Measurements from ENCODE around the gene HYLS1. TPM values are rescaled to one million over a fixed set of nuclear protein-coding genes. Genes with fewer than 3 reads are reported as not detected.

The HYLS1 gene
- total RNA-seq, 4 donors from 2014 or later: 0.94 to 8.6 (median 3.5) TPM

DNA sequence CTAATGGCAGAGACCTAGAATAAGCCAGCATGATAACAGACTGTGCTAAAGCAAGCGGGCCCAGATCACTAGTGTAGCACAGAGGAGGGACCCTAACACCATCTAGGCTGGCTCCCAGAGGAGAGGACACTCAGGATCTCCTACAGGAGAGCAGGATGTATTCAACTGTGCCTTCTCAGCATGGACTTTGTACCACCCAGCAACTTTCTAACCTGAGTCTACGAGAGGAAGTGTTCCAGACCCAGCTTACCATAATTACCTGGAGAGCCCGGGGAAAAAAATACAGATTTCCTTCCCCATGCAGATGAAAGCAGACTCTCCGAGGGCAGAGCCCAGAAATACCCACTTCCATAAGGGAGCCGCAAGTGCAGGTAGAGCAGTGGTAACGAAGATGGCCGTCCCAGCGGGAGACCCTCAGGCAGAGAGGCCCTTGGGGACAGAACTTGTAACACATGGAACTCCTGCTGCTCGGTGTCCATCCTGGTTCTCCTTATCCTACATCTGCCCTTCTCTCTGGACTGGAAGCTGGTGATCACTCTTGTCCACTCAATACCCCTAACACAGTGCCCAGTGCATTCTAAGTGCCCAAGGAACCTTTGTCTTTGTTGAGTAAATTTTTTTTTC is 37.0 kb downstream of the HYLS1 start:
- TF ChIP-seq, protein P1, sequence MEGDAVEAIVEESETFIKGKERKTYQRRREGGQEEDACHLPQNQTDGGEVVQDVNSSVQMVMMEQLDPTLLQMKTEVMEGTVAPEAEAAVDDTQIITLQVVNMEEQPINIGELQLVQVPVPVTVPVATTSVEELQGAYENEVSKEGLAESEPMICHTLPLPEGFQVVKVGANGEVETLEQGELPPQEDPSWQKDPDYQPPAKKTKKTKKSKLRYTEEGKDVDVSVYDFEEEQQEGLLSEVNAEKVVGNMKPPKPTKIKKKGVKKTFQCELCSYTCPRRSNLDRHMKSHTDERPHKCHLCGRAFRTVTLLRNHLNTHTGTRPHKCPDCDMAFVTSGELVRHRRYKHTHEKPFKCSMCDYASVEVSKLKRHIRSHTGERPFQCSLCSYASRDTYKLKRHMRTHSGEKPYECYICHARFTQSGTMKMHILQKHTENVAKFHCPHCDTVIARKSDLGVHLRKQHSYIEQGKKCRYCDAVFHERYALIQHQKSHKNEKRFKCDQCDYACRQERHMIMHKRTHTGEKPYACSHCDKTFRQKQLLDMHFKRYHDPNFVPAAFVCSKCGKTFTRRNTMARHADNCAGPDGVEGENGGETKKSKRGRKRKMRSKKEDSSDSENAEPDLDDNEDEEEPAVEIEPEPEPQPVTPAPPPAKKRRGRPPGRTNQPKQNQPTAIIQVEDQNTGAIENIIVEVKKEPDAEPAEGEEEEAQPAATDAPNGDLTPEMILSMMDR (IDR thresholded peaks at IDR 0.05; ENCODE audit: low read depth): no peak

DNA sequence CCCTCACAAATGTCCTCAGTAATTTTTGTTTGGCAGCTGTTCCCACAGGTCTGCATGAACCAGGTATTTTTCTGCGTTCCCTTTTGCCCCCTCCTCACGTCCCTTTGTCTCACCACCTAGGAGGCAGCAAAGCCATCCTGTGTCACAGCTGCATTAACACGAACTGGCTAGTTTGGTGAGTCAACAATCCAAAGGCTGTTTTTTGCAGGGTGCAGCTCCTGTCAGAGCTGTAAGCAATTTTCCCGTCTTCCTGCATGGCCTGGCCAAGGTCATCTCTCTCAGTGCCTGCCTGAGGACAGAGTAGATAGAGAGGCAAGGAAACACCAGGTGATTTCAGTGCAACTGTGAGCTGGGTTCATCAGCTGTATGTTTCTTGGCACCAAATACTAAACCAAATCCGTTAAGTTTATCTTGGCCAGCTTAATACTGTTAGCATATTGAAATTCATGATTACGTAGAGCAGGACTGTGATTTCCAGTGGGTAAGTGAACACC is 37.8 kb downstream of the HYLS1 start:
- TF ChIP-seq, protein P1 (IDR thresholded peaks at IDR 0.05; ENCODE audit: low read depth): no peak

GRCh38 chr11:125925804-125926203 is 38.3 kb downstream of the HYLS1 start:
- TF ChIP-seq, protein P1 (IDR thresholded peaks at IDR 0.05; ENCODE audit: low read depth): no peak

- TF ChIP-seq, protein P1 (IDR thresholded peaks at IDR 0.05; ENCODE audit: low read depth): no peak
Measured at GRCh38 chr11:125926682-125927081, 39.2 kb downstream of the HYLS1 start.

DNA sequence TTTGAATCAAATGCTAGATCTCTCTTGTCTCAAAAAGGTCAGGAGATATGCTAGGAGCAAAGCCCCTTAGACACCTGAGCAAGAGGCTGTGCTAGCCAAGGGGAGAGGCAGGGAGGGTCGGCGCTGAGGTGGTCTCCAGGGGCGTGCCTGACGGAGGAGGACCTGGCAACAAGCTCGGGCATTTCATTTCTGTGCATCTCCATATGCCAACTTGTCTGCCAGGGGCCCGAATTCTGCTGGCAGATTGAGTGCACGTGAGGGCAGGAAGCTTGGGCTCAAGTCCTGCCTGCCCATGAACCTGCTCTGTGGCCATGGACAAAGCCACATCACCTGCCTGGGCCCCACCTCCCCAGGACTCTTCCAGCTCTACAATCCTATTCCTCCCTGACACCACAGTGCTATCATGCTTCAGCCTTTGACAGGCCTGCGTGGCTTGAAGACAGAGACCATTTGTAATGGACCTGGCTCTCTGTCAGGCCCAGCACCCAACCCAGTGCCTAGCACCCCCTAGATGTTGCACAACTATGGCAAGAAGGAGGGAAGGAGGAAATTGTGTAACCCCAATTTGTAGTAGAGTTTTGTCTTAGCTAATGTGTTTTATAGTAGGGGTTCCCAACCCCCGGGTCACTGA is 42.1 kb downstream of the HYLS1 start:
- TF ChIP-seq, protein P1 (IDR thresholded peaks at IDR 0.05; ENCODE audit: low read depth): no peak

GRCh38 chr11:125930076-125930450 is 42.6 kb downstream of the HYLS1 start:
- TF ChIP-seq, protein P1 (IDR thresholded peaks at IDR 0.05; ENCODE audit: low read depth): no peak

DNA sequence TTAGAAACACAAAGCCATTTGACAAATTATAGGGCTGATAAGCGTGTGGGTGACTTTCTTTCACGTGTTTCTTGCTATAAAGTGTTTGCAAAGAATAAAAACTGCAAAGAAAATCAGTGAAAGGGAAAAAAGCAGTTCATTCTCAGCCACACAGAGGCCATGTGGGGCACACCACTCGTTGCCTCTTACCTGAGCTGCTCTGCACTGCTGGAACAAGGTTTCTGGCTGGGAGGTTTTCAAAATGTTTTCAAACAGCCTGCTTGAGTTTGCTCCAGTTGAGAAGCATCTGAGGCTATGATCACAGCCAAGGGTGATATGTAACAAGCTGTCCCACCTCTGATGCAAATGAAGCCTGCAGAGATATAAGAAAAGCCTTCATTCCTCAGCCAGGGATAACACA is 43.6 kb downstream of the HYLS1 start:
- TF ChIP-seq, protein P1 (IDR thresholded peaks at IDR 0.05; ENCODE audit: low read depth): no peak
